TTC549 (cell line): ENCODE measurements around the gene REV1.

Experiments
- FAIRE-seq: peaks from 2 replicates; lab custom pipeline; 2012; peaks lifted over from hg19 to GRCh38; lab: Jason Lieb, UNC

Gene REV1

DNA sequence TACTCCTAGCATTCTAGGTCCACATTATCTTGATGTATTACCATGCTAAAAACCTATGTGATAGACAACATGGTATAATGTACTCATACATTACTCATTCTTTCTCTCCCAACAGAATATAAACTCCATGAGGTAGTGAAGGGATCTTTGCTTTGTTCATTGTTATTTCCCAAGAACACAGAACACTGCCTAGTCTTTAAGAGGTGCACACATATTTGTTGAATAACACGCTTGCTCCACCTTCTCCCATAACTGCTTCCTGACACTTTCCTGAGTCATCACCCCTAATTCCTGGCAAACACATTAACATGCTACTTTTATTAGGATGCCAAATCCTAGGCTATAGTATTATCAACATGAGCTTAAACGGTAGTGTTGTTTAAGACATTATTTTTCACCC, 41.3 kb downstream of the REV1 start:
- no peak for FAIRE-seq

DNA sequence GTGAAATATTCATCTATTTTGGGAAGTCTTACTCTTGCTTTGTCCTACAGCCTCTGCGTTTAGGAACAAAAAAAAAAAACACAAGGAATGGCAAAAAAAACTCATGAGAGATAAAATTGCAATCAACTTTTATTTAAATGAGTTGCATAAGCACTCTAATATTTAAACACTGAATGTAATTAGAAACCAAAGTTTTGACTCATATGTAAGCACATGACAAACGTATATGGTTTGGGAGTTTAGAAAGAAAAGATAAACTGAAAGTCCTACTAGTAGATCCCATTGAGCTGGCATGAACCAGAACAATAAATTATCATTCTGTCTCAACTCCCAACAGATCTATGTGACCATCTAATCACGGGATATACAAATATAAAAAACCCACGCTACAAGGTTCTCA, 44.8 kb downstream of the REV1 start:
- FAIRE-seq: no peak

DNA sequence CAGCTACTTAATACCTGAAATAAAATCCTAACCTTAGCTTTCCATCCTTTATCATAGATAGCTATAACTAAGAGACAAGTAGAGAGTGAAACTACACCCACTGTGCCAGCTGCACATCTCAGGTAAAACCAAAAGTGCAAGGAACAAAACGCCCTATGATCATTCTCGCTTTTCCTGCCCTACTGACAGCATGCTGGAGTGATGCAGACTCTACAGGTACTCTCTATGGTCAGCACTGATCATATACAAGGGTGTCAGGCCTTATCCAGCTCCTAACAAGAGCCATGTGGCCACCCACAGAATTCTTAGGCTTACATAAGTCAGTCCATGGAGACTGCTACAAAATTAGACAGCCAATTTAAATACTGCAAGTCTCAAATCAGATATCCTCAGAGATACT, 45.6 kb downstream of the REV1 start:
- no peak for FAIRE-seq

- no peak for FAIRE-seq
These were observed 47.0 kb downstream of the REV1 start for GRCh38 chr2:99442837-99443236.

GRCh38 chr2:99439971-99440505, 49.8 kb downstream of the REV1 start:
- no peak for FAIRE-seq

GRCh38 chr2:99436874-99437273, 52.9 kb downstream of the REV1 start:
- no peak for FAIRE-seq

DNA sequence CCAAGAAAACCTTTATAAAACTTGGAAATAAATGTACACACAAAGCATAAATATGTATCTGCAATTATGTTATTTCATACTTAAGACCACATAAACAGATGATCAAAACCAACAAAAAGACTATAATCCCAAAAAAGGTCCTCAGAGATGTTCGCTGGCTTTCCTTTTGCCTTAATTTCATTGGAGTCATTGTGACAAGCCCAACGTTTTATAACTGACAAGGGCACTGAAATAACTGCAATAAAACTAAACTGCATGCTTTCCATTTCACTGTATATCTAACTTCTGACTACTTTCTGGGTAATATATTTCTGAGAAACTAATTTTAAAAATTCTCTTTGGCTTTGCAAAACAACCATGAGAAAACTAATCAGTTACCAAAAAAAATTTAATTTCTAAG, 56.5 kb downstream of the REV1 start:
- peak; percentile 29 for FAIRE-seq

- no peak for FAIRE-seq
These were observed 58.1 kb downstream of the REV1 start for GRCh38 chr2:99431587-99432275.

DNA sequence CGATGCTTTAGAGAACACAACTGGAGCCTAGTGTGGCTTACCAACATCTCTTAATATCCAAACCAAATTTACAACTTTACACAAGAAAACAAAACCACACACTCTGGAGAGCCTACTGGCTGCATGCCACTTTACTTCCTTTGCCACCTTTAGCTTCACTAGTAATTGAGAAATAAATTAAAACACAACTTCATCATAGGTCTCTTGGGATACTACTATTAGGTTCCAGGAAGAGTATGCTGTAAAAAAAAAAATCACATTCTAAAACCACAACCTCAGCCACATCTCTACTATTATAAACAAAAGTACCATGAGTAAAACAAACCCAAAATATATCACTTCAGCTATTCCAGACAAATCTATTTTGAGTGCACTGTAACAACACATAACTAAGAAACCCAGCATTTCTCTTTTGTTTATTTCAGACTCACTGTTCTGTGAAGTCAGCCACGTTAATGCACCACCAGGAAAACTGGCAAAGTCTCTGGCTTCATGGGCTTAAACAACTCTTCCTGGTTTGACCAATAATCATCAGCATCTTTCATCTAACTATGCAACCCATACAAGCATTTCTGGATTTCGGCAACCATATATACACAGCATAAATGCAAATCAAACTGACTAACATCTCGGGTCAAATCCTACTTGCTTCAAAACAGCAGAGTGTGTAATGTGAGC, 59.1 kb downstream of the REV1 start:
- FAIRE-seq: no peak

GRCh38 chr2:99425022-99425421, 64.8 kb downstream of the REV1 start:
- FAIRE-seq: no peak

DNA sequence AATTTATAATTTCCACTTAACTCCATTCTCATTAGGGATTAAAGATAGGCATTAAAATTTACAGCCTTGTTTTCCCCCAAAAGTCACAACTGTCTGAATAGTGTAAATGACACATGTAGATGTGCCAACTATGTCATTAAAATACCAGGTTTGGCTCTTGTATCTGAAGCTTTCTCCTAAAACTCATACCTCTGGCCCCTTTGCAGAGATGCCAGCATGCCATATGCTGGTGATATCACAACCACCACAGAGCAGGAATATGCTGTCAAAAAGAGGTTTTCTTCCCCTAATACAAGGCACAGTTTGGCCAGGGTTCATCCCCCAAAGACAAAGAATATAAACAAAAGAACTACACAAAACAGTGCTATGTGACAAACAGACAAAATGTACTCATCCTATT, 65.4 kb downstream of the REV1 start:
- no peak for FAIRE-seq

- no peak for FAIRE-seq
These were observed 67.2 kb downstream of the REV1 start for GRCh38 chr2:99422599-99422998.

DNA sequence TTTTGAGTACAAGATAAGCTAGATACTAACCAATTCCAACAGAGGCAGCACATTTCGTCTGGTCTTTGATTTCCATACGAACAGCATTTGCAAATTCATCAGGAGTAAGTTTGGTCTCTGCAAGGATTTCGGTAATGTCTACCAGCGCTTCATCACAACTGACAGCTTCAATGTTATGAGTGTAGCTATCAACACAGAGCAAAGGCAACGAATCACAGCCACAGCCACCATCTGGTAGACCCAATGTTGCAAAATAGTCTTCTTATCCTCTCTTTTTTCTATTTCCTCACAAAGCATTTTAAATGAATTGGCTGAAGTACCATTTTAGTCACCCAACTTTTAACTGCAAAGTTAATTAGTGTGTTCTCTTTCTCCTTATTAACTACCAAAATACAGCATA, 68.3 kb downstream of the REV1 start:
- no peak for FAIRE-seq

DNA sequence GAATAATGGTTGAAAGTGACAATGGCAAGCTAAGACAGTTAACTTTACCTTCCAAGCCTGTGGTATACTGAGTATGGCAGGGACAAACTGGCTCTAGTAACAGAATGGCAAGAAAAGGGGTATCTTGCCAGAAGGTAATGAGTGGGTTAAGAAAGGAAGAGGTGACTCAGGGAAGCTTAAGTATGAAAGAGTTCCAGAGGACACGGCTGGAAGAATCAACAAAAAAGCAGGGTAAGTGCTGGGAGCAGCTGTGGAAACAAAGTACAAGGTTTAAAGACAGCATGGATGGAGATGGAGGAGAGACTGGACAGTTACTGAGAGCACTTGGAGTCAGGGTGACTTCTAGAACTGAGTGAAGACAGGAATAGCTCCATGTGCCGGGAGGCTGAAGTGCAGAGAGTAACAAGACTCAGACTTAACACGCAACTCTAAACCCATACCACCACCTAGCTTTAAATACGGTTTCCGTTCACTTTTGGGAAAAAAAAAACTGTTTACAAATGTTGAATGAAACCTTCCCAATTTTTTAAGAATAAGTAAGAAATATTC, 69.0 kb downstream of the REV1 start:
- FAIRE-seq: no peak

GRCh38 chr2:99420031-99420430, 69.8 kb downstream of the REV1 start:
- no peak for FAIRE-seq

- no peak for FAIRE-seq
These were observed 72.4 kb downstream of the REV1 start for GRCh38 chr2:99417396-99417795.

DNA sequence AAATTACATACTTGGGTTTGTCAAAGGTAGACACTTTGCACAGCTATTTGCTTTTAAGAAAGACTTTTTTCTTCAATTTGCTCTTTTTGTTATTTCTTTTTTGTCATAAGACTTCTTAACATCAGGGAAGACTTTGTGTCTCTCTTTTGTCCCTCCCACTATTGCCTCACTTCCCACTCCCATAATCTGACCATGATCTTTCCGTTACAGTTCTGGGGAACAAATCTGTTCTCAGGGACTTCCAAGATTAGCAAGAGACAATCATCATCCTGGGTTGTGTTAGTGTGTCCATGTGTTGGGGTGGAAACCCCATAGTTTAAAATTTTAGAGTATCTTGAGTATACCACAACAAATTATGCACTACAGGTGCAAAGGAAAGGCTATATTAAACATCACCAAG, 75.3 kb downstream of the REV1 start:
- no peak for FAIRE-seq

- no peak for FAIRE-seq
These were observed 79.5 kb downstream of the REV1 start for GRCh38 chr2:99410276-99410675.

- no peak for FAIRE-seq
These were observed 83.7 kb downstream of the REV1 start for GRCh38 chr2:99406137-99406536.

DNA sequence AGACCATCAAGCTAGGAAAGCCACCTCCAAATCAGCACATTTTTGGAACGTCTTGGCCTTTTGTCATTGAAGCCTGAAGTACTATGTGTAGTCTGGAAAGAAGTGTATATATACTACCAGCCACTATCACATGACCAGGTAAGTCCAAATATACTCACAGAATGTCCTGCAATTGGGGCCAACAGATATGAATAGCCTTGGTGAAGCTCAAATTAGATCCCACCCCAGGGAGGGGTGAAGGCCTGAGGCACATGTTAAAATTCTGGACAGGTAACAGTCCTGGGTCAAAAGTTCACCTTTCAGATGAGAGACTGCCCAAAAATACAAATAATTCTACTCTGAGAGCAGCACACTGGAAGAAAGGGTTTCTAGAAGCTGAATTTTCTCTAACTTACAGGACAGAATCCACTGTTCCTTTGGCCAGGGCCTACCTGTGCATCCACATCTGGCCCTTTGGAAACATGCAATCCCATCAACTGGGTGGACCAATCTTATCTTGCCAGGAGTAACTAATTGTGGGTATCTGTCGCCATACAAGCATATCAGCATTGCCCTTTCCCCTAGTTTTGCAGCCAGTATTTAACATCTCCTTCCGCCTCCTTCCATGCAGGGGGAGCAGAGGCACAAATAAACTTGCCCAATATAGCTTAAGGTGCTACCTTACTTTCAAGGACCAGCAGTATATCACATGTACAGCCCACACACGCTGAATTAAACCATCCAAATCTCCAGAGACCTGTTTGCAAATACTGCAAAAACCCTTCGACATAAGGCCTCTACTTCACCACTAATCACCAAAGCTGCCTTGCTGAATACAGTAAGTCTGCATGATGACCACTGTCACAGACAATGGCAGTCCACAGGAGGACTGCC, 84.8 kb downstream of the REV1 start:
- no peak for FAIRE-seq

- no peak for FAIRE-seq
These were observed 85.6 kb downstream of the REV1 start for GRCh38 chr2:99404039-99404796.

- FAIRE-seq: no peak
These were observed 86.3 kb downstream of the REV1 start for GRCh38 chr2:99403524-99403923.
